SKM-1 (cell line): ENCODE measurements around the gene TRABD2A.
"Not testable (repeated sequence)": the region's sequence is repeated elsewhere in the genome, so short reads cannot be mapped to it uniquely, and the experiment has no call there.

Experiments
- DNase-seq: peaks from one replicate; lab custom pipeline; 2025; ENCODE audit not compliant: unreplicated experiment; lab: John Stamatoyannopoulos, UW

The TRABD2A gene, protein sequence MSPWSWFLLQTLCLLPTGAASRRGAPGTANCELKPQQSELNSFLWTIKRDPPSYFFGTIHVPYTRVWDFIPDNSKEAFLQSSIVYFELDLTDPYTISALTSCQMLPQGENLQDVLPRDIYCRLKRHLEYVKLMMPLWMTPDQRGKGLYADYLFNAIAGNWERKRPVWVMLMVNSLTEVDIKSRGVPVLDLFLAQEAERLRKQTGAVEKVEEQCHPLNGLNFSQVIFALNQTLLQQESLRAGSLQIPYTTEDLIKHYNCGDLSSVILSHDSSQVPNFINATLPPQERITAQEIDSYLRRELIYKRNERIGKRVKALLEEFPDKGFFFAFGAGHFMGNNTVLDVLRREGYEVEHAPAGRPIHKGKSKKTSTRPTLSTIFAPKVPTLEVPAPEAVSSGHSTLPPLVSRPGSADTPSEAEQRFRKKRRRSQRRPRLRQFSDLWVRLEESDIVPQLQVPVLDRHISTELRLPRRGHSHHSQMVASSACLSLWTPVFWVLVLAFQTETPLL

GRCh38 chr2:84880645-84881521 is at the start of gene TRABD2A:
Gene TRABD2A, minus strand, starts transcription at chr2:84881084. Its CDS starts 45 bp downstream, at chr2:84881039.
- no peak for DNase-seq

GRCh38 chr2:84927275-84927627 is 46.4 kb upstream of the TRABD2A start:
- no peak for DNase-seq

DNA sequence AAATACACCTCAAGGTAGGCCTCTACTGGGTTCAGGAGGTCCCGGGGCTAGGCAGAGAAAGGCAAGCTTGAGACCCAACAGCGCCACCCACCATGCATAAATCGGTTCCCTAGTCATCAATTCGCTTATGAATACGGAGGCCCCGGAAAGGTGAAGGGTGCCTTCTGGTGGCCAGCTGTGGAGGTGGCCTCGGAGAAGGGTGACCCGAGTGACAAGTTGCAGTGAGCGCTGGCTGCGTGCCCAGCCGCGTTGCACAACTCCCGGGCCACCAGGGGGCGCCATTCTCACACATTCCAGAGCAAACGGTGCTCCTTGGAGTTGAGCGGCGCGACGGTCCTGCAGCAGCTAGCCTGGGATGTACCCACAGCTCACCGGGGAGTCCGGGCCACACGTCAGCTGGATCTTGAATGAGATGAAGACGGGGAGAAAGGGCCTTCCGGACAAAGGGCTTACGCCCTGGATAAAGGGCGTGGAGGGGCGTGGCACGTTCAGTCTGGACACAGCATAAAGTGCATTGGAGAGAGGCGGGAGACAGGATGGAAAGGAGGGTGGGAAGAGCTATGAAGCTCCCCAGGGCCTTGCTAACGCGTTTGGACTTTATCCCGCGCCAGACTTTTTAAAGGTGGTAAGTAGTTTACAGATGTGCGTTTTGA is 45.0 kb upstream of the TRABD2A start:
- DNase-seq = peak; percentile 97

DNA sequence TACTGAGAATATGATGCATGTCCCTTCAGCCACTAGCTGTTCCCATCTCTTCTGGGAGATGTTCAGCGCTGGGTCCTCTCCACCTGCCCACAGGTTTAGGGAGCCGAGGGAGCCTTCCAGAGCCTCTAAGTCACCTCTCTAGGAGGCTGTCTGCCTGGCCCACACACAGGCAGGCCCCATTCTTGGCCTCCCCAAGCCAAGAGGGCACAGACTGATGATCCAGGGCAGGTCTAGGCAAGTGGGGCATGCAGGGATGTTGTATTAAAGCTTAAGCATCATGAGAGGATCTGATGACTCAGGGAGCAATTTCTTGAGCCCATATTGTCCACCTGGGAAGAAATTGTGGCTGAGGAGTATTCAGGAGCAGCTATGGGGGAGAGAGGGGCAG is 44.4 kb upstream of the TRABD2A start:
- DNase-seq = no peak

DNA sequence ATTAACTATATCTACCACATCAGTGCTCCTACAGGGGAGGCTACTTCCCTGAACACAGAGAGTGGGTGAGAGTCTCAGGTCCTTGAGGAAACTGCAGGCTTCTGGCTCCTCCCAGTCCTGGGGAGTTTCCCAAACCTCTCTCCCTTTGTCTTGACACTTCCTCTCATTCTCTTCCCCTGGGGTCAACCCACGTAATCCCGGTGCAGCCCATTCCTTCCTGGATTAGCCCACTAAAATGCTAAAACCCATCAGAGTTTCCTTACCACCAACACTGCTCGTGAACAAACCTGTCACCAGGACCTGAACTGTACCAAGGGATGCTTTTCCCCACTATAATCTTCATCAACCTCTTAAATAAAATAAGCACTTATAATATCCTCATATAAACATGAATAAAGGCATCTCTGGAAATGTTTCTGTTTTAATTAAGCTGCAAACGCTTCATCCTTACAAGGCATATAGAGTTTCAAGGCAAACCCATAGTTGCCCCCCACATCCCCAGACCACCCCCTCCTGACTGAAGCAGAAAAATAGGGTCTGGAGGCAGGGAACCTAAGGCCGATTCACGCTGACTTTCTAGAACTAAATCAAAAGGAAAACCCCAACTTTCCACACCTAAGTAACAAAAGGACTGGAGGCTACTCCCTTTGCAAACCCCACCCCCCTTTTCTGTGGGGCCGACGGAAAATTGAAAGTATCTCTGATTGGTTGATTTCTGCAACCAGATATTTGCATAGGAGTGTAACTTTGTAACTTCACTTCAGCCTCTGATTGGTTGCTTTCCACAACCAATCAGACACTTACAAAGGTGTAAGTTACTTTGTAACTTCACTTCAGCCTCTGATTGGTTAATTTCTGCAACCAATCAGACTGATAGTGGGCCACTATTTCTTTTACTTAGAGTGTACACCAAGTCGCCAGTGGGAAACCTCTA is 43.6 kb upstream of the TRABD2A start:
- DNase-seq = no peak

DNA sequence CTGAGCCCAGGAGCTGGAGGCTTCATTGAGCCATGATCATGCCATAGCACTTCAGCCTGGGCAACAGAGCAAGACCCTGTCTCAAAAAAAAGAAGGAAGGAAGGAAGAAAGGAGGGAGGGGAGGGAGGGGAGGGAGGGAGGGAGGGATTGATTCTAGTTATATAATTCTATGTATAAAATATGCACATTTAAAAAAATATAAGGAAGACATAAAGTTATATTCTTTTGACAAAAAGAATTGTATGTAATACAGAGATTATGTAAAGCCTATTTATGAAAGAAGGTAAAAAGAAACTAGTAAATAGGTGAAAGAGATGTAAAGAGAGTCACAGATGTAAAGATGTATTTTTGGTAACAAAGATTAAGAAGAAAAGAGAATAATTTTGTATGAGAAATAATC is 42.1 kb upstream of the TRABD2A start:
- DNase-seq = no peak

GRCh38 chr2:84919885-84920580 is 39.1 kb upstream of the TRABD2A start:
- no peak for DNase-seq

DNA sequence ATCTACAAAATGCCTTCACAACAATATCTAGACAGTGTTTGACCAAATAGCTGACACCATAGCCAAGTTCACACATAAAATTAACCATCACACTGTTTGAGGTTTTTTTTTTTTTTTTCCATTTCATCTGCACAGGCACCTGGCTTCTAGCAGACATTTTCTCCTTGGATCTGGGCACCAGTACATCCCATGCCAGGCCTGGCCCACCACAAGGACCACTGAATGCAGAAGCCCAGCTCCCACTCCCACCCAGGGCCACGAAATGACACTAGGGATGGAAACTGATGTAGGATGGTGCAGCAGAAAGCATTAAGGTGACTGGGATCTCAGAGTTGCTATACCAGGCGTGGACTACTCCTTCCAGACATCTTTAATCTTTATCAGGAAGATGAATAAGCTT is 37.5 kb upstream of the TRABD2A start:
- no peak for DNase-seq

GRCh38 chr2:84917821-84918220 is 36.9 kb upstream of the TRABD2A start:
- not testable (repeated sequence) for DNase-seq

DNA sequence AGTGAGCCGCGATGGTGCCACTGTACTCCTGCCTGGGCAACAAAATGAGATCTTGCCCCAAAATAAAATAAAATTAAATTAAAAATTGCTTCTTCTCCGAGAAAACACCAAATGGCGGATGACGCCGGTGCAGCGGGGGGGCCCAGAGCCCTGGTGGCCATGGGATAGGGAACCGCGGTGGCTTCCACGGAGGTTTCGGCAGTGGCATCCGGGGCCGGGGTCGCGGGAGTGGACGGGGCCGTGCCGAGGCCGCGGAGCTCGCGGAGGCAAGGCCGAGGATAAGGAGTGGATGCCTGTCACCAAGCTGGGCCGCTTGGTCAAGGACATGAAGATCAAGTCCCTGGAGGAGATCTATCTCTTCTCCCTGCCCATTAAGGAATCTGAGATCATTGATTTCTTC is 34.8 kb upstream of the TRABD2A start:
- DNase-seq = not testable (repeated sequence)

DNA sequence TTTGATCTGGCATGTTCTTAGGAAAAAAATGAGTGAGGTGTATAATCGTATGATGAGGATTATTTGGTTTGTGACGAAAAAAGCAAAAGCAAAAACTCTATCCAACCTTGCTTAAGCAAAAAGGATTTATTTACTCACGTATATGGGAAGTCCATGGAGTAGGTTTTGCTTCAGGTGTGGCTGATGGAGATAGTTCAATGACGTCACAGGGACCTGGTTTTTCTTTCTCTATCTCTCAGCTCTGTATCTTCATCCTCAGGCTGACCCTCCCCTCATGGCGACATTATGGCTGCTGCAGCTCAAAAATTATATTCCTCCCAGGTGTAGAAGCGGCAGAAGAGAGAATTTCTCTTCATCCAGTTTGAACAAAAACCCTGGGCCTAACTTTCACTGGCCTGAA is 33.5 kb upstream of the TRABD2A start:
- DNase-seq = no peak

GRCh38 chr2:84912984-84913383 is 32.1 kb upstream of the TRABD2A start:
- DNase-seq = no peak

DNA sequence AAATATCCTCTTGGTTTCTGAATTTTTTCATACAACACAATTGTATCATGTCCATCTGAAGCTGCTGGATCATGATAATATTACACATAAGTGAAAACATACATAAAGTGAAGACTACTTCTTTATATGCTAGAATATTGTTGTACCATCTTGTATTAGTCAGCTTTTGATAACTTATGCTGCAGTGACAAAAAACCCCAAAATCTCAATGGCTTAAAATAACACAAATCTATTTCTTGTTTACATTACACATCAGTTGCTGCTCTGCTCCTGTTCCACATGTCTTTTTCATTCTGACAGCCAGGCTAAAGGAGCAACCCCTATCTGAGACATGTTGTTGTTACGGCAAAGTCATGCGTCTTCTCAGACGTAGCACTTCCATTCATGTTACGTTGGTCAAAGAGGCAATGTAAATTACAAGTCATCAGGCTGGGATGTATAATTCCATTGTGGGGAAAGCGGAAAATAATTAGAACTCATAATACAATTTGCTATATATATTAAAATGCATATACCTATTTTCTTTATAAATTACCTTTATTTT is 30.3 kb upstream of the TRABD2A start:
- DNase-seq = no peak

- DNase-seq = no peak
Measured at GRCh38 chr2:84908948-84909713, 28.2 kb upstream of the TRABD2A start.

DNA sequence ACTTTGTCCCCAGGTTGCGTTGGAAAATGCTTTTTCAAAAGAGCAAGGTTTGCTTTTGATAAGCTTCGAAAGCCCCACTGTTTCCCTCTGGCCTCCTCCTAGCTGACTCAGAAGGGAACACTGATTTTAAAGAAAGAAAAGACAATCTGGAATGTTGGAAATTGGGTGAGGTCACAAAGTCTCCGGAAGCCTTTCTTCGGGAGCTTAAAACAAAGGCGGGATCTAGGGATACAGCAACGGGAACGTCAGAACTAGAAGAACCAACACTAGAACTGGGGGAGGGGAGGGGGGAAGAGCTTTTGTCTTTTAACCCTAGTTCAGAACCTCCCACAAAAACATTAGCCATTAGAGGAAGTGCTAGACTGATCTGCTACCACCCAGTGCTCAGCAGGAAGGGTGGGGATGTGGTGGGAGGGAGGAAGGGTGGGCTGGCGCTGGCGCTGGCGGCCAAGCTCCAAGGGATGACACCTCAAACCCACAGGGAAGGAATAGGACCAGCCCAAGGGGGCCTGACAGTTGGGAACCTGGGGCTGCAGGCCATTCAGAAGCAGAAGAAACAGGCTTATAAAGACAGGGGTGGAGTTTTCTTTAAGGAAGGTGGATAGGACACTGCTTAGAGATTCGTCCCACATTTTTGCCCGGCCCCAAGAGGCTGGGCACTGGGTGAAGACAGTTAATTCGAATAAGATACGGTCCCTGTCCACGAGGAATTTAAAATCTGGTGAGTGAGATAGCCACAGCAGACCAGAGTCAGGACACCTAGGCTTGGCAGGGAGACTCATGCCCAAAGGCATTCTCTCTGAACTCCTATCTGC is 26.2 kb upstream of the TRABD2A start:
- peak; percentile 94 for DNase-seq

DNA sequence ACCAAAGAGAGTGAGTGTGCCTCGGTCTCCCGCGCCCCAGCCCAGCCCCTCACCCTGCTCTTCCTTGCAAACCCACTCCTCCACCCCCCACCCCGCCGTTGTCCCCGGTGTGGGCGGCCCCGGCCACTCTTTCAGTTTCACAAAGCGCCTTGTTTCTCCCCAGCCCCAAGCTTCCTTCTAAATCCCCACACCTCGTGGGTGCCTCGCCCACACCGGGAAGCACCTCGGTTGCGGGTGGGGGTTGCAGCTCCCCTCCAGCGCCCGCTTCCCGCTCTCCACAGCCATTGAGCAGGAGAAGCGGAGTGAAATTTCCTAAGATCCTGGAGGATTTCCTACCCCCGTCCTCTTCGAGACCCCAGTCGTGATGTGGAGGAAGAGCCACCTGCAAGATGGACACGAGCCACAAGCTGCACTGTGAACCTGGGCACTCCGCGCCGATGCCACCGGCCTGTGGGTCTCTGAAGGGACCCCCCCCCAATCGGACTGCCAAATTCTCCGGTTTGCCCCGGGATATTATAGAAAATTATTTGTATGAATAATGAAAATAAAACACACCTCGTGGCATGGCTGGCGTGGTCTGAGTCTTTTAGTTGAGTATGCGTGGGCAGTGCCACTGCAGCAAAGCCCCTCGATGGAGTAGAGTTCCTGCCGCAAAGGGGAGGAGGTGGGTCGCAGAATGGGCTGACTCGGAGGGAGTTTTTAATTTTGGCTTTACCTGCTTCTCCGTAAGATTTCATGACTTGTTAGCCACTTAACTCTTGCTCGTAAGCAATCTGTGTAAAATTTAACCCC is 25.4 kb upstream of the TRABD2A start:
- DNase-seq = no peak
